ENCODE data around the gene CNTLN.
"Not testable (repeated sequence)": the region's sequence is repeated elsewhere in the genome, so short reads cannot be mapped to it uniquely, and the experiment has no call there.

Gene CNTLN

DNA sequence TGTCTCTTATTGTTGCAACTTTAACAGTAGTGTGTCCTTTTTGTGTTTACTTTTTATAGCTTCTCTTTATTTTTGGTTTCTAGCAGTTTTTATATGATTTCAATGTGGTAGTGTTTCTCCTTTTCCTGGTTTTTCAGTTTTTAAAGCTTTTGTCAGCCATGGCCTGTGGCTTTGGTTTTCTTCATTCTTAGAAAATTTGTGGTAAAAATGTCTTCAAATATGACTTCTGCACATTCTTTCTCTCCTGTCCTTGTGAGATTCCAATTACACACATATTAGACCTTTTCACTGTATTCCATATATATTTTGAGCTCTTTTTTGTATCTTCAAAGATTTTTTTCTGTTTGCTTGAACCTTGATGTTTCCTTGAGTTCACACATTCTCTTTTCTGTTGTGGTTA is 180.5 kb downstream of the CNTLN start:
- DNase-seq (ENCODE audit: low read depth in 3 of 3): no peak

DNA sequence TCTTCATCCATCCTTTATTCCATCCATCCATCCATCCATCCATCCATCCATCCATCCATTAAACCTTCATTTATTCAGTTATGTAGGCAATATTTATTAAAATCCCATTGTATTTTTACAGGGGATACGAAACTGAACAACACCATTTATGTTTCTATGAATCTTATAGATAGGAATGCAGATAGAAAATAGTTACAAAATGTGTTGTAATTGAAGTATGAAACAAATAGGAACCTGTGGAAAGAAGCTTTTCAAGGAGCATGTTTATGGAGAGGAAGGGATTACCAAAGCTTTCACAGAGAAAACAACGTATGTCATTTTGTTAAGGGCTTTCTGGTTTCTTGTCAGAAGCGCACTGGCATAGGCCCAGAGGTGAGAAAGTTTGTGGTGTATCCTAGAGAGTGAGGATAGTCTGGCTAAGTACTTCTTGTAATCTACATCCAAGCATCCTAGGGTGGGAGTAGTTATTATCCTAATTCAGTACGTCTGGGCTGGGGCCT is 184.0 kb downstream of the CNTLN start:
- DNase-seq (ENCODE audit: low read depth in 3 of 3): no peak

GRCh38 chr9:17319864-17320263 is 185.0 kb downstream of the CNTLN start:
- no peak for DNase-seq (ENCODE audit: low read depth in 3 of 3)

GRCh38 chr9:17322882-17323864 is 188.3 kb downstream of the CNTLN start:
- DNase-seq (ENCODE audit: low read depth in 3 of 3): no peak

GRCh38 chr9:17328331-17328730 is 193.5 kb downstream of the CNTLN start:
- no peak for DNase-seq (ENCODE audit: low read depth in 3 of 3)

GRCh38 chr9:17330097-17330496 is 195.3 kb downstream of the CNTLN start:
- DNase-seq (ENCODE audit: low read depth in 3 of 3): no peak

DNA sequence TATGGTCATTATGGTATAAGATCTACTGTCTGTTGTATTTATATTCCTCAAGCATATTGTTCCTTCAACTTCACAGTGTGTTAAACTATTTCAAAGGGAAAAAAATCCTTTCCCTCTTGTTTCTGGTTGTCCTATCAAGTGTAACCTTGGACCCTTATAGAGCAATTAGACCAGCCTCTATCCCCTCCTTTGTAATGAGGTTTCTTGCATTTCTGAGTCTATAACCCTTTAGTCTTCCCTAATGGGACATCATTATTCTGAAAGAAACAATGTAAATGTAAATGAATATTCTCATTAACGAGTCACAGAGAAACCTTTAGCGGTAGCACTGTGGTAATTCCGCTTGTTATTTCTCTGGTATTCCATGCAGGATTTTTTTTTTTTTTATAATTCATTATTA is 197.3 kb downstream of the CNTLN start:
- DNase-seq (ENCODE audit: low read depth in 3 of 3): no peak

DNA sequence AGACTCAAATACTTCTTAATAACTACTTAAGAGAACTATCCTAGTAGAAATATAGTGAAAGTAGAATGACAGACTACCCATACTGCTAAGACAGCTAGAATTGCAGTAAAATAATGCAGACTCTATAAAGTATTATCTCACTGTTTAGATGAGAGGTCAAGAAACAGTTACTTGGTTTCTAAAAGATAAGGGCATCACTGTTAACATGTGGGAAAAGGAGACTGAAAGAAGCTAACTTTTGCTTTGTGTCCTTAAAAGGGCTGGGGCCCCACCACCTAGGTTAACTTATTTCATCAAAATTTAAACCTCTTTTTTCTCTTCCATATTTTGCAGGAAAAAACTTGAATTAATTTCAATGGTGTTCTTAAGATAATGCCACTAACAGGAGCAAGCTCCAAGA is 204.3 kb downstream of the CNTLN start:
- no peak for DNase-seq (ENCODE audit: low read depth in 3 of 3)

DNA sequence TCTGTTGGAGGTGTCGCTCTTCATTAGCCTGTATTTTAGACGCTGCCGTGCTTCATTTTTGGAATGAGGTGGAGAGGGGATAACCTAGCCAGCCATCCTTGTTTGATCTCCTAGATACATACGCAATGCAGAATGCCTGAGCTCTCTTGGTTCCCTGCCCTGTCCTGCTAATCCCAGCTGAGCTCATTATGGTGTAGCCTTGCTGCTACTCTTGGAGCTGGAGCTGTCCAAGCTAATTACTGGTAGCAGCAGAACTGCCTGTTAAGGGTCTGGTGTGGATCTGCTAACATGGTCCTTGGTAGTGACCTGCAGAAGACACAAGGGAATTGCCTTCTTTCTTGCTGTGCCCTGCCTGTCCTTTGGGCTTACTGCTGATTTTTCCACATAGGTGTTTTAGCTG is 207.9 kb downstream of the CNTLN start:
- DNase-seq (ENCODE audit: low read depth in 3 of 3): no peak

DNA sequence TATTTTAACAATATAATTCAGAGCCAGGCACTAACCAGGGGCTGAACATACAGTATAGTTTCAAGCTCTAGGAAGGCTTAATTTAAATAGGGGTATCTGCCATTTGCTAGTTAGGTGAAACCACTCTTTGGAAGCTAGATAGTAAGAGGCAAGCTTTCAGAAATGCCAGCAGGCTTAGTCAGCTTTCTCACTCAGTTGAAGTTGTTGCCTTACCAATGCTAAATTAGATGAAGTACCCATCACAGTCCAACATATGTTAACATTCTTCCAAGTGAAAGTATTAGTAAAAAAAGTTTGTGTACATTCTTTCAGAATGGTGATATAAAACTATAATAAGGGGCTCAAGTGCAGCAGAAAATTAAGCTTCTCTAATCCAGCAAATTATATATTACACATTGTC is 215.0 kb downstream of the CNTLN start:
- no peak for DNase-seq (ENCODE audit: low read depth in 3 of 3)

GRCh38 chr9:17354006-17354405 is 219.2 kb downstream of the CNTLN start:
- not testable (repeated sequence) for DNase-seq (ENCODE audit: low read depth in 3 of 3)

DNA sequence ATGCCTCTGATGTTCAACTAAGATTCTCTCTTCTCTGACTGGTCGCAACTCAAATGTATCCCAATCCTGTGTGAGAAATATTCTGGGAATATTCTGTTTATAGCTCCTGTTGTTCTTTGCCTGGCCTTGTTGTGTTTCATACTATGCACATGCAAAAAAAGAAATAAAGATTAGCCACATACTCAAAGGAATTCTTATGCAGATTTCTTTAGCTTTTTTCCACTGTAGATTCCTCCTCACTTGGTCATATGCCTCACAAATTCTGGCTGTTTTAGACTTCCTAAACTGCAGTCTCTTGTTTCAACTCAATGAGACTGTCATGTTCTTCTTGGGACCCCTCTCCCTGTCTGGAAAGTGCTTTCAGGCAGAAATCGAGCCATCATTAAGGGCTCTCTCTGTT is 226.5 kb downstream of the CNTLN start:
- no peak for DNase-seq (ENCODE audit: low read depth in 3 of 3)

DNA sequence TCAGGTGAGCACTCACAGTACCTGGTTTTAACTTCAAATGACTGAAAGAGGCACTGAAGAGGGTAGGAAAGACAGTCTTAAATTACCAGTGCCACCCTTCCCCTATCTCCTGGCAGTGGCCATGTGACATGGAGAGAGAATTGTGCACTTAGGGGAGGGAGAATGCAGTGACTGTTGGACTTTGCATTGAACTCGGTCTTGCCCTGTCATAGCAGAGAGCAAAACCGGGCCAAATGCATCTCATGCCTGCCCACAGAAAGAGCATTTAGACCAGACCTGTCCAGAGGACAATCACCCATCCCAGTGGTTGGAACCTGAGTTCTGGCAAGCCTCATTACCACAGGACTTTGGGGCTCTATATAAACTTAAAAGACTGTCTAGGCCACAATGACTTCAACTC is 232.2 kb downstream of the CNTLN start:
- DNase-seq (ENCODE audit: low read depth in 3 of 3): no peak

DNA sequence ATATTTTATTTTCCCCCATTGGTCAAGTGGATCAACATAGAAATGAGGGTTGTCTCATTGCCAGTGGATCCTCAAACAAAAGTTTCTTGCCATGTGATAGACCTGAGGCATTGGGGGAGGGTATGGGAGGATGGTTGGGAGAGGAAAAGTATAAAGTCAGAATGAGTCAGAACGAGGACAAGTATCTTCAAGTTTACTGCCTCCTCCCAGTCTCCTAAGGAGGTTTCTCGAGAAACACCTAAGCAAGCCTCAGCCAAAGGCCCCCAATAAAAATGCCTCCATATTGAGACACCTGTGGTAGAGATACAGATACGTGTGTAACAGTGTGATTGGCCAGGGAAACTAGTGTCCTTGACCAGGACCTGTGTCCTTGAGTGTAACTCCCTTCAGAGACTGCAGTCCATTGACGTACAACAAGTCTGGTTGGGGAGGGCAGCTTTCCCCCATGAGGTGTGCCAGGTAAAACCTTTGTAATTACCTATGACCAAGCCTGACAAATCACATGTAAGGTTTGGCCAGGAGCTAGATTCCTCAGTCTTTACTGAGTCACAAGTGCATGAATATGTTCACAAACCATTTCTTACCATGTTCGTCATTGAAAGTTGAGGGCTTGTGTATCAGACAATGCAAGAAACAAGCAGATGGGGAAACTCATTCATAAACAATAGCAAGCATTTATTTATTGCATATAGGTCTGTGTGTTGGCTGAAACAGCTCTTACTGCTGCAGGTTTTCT is 245.5 kb downstream of the CNTLN start:
- DNase-seq (ENCODE audit: low read depth in 3 of 3): no peak

- DNase-seq (ENCODE audit: low read depth in 3 of 3): no peak
These were observed 252.7 kb downstream of the CNTLN start for GRCh38 chr9:17387565-17387964.

- no peak for DNase-seq (ENCODE audit: low read depth in 3 of 3)
These were observed 254.2 kb downstream of the CNTLN start for GRCh38 chr9:17389026-17389425.

DNA sequence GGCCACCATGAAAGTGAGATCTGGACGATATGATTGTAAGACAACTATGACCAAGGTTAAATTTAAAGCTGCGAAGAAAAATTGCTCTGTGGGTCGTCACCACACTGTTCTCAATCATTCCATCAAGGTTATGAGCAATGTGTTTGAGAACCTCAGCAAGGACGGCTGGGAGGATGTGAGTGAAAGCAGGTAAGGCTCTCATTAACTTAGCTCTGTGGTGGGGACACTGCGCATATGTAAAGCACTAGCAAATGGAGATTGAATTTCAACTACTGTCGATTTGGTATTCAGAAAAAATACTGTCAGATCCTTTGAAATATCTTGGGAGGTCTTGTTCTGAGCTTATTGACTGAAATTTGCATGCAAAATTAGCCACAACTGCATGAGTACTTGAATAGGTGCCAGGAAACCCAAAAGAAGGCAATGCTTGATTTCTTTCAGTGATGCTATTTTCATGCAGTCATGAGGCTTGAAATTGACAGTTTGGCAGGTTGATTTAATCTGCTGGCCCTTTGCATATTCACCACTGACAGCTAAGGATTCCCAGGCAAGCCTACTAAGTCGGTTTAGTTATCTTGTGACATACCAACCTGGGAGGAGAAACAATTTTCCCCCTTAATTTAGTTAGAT is 260.2 kb downstream of the CNTLN start:
- DNase-seq (ENCODE audit: low read depth in 3 of 3): no peak

GRCh38 chr9:17397166-17397728 is 262.4 kb downstream of the CNTLN start:
- not testable (repeated sequence) for DNase-seq (ENCODE audit: low read depth in 3 of 3)

DNA sequence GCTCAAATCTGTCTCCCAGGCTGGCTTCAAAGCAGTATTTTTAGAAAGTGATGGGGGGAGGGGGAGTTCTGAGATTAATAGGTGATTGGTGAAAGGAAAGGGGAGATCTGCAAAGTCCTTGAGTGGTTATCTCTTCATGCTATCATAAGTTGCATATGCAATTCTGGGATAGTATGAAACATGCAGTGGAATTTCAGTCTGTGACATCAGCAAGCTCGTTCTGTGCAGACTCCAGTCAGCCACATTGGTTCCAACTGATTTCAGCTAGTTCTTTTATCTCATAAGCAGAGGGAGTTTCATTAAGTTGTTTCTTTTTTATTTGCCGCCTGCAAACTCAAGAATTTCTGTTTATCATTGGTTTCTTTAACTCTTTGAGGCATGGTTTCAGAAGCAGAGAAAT is 263.5 kb downstream of the CNTLN start:
- no peak for DNase-seq (ENCODE audit: low read depth in 3 of 3)

GRCh38 chr9:17401858-17402257 is 267.0 kb downstream of the CNTLN start:
- no peak for DNase-seq (ENCODE audit: low read depth in 3 of 3)

- no peak for DNase-seq (ENCODE audit: low read depth in 3 of 3)
These were observed 267.5 kb downstream of the CNTLN start for GRCh38 chr9:17402309-17402708.

GRCh38 chr9:17403539-17403938 is 268.7 kb downstream of the CNTLN start:
- DNase-seq (ENCODE audit: low read depth in 3 of 3): no peak
